ENCODE results near the gene ADGRB2. TPM values are rescaled to one million over a fixed set of nuclear protein-coding genes. Genes with fewer than 3 reads are reported as not detected.

Gene ADGRB2
- total RNA-seq, 4 donors from 2014 or later = 0.18 to 2.1 (median 0.86) TPM

GRCh38 chr1:31795801-31796621 lies 31.9 kb upstream of the ADGRB2 start:
- no peak for TF ChIP-seq POLR2A (IDR thresholded peaks at IDR 0.05)
- TF ChIP-seq, protein P1, sequence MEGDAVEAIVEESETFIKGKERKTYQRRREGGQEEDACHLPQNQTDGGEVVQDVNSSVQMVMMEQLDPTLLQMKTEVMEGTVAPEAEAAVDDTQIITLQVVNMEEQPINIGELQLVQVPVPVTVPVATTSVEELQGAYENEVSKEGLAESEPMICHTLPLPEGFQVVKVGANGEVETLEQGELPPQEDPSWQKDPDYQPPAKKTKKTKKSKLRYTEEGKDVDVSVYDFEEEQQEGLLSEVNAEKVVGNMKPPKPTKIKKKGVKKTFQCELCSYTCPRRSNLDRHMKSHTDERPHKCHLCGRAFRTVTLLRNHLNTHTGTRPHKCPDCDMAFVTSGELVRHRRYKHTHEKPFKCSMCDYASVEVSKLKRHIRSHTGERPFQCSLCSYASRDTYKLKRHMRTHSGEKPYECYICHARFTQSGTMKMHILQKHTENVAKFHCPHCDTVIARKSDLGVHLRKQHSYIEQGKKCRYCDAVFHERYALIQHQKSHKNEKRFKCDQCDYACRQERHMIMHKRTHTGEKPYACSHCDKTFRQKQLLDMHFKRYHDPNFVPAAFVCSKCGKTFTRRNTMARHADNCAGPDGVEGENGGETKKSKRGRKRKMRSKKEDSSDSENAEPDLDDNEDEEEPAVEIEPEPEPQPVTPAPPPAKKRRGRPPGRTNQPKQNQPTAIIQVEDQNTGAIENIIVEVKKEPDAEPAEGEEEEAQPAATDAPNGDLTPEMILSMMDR (IDR thresholded peaks at IDR 0.05) = no peak
- Histone ChIP-seq H3K9me3 (no peaks in the 10 kb centered on the region), H3K27ac (no peak overlapping the region), H3K36me3 (no peaks in the 10 kb centered on the region), H3K27me3 (peaks cover 0 to 31% (median 0%) of the 10 kb centered on the region in 4 donors), H3K4me1 (peaks cover 8 to 13% (median 11%) of the 10 kb centered on the region in 3 donors), H3K4me3 (no peak overlapping the region)
- WGBS, 2 donors = 67 to 76% methylated on average over 6 to 9 of the region's 13 CpGs
- intact Hi-C loops (cut with DNase I) = no loop called here
- no peak for DNase-seq

DNA sequence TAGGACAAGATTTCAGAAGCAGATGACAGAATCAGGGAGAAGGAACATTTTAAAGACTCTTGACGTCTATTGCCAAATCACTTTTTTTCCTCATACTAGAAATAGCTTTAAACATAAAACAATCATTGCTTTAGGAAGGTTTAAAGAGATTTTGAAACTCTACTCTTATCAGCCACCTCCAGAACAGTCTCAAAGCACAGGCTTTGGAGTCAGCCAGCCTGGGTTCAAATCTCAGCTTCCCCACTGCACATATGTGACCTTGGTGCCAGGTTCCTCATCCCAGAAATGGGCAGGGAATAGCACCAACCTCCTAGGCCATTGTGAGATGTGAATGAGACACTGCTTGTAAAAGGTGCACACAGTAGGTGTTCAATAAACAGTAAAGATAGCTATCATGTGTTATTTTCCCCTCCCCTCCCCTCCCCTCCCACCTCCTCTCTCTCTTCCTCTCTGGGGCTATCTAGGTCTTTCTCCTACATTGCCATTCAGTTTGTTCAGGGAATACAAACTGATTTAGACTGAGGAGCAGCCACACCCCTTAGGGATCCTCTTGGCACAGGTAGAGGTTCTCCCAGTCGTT lies 31.0 kb upstream of the ADGRB2 start:
- H3K27me3 ChIP-seq = peaks cover 0 to 31% (median 0%) of the 10 kb centered on the region in 4 donors
- H3K4me1 ChIP-seq = peaks cover 8 to 13% (median 11%) of the 10 kb centered on the region in 3 donors
- no peak overlapping the region for H3K27ac ChIP-seq
- DNase-seq = no peak
- no peak for TF ChIP-seq POLR2A (IDR thresholded peaks at IDR 0.05)
- TF ChIP-seq, protein P1 (IDR thresholded peaks at IDR 0.05) = no peak
- no peak overlapping the region for H3K4me3 ChIP-seq
- H3K36me3 ChIP-seq = no peaks in the 10 kb centered on the region
- intact Hi-C loops (cut with DNase I) = no loop called here
- no peaks in the 10 kb centered on the region for H3K9me3 ChIP-seq
- 35 to 58% methylated on average over 2 of the region's 2 CpGs for WGBS, 2 donors

- WGBS, 2 donors = 62 to 74% methylated on average over 2 to 5 of the region's 13 CpGs
- Histone ChIP-seq H3K27ac (no peak overlapping the region), H3K4me1 (peaks cover 7 to 17% (median 12%) of the 10 kb centered on the region in 3 donors), H3K9me3 (no peaks in the 10 kb centered on the region), H3K4me3 (no peak overlapping the region), H3K36me3 (no peaks in the 10 kb centered on the region), H3K27me3 (peaks cover 0 to 24% (median 0%) of the 10 kb centered on the region in 4 donors)
- TF ChIP-seq, protein P1 (IDR thresholded peaks at IDR 0.05) = no peak
- TF ChIP-seq POLR2A (IDR thresholded peaks at IDR 0.05) = no peak
- intact Hi-C loops (cut with DNase I) = loop anchor here (5.0 kb wide), 1 partner anchor 131 kb away; no protein-coding TSS in a partner anchor
- DNase-seq = no peak
These were observed 29.6 kb upstream of the ADGRB2 start for GRCh38 chr1:31793586-31794285.

GRCh38 chr1:31793086-31793485 lies 28.9 kb upstream of the ADGRB2 start:
- DNase-seq = no peak
- Histone ChIP-seq H3K27ac (no peak overlapping the region), H3K36me3 (no peaks in the 10 kb centered on the region), H3K27me3 (peaks cover 0 to 17% (median 0%) of the 10 kb centered on the region in 4 donors), H3K9me3 (no peaks in the 10 kb centered on the region), H3K4me1 (peaks cover 8 to 17% (median 12%) of the 10 kb centered on the region in 3 donors), H3K4me3 (no peak overlapping the region)
- 93 to 94% methylated on average over 5 to 6 of the region's 6 CpGs for WGBS, 2 donors
- TF ChIP-seq, protein P1 (IDR thresholded peaks at IDR 0.05) = no peak
- TF ChIP-seq POLR2A (IDR thresholded peaks at IDR 0.05) = no peak
- intact Hi-C loops (cut with DNase I) = loop anchor here (5.0 kb wide), 1 partner anchor 131 kb away; no protein-coding TSS in a partner anchor

All from esophagus squamous epithelium (tissue), 5 donors.